ENCODE measurements around the gene MOB4. TPM values are rescaled to one million over a fixed set of nuclear protein-coding genes. Genes with fewer than 3 reads are reported as not detected.

MOB4 gene
- total RNA-seq, 1 donor from 2014 or later, result 41.4 TPM

DNA sequence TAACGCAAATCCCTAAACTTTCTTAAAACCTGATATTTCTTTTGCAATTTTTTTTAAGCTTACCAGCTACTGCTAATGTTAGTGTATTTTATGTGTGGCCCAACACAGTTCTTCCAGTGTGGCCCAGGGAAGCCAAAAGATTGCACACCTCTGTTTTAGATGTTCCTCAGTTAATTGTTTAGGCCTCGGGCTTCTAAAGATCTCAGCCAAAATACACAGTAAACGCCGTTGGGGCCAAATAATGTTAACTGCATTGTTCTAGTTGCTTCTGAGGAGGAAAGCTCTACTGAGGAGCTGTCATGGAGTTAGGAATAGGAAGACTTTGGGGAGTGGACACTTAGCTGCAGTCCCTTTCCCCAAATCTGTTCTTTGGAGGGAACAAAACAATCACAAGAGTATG is 13.7 kb upstream of the MOB4 start:
- TF ChIP-seq, protein P1, sequence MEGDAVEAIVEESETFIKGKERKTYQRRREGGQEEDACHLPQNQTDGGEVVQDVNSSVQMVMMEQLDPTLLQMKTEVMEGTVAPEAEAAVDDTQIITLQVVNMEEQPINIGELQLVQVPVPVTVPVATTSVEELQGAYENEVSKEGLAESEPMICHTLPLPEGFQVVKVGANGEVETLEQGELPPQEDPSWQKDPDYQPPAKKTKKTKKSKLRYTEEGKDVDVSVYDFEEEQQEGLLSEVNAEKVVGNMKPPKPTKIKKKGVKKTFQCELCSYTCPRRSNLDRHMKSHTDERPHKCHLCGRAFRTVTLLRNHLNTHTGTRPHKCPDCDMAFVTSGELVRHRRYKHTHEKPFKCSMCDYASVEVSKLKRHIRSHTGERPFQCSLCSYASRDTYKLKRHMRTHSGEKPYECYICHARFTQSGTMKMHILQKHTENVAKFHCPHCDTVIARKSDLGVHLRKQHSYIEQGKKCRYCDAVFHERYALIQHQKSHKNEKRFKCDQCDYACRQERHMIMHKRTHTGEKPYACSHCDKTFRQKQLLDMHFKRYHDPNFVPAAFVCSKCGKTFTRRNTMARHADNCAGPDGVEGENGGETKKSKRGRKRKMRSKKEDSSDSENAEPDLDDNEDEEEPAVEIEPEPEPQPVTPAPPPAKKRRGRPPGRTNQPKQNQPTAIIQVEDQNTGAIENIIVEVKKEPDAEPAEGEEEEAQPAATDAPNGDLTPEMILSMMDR (IDR thresholded peaks at IDR 0.05; ENCODE audit: unreplicated experiment), result no peak
- H3K27me3 Mint-ChIP-seq, result no peaks in the 10 kb centered on the region
- no peaks in the 10 kb centered on the region for H3K9me3 Mint-ChIP-seq (ENCODE audit: low read depth)
- peaks cover 16% of the 10 kb centered on the region for H3K36me3 Mint-ChIP-seq (ENCODE audit: insufficient read depth)
- H3K4me1 Mint-ChIP-seq (ENCODE audit: low read depth), result peaks cover 26% of the 10 kb centered on the region
- DNase-seq (ENCODE audit: low spot score, unreplicated experiment), result no peak
- H3K27ac Mint-ChIP-seq, result peak overlapping the region; percentile 63
- H3K4me3 Mint-ChIP-seq (ENCODE audit: low read depth), result peak overlapping the region; percentile 97

DNA sequence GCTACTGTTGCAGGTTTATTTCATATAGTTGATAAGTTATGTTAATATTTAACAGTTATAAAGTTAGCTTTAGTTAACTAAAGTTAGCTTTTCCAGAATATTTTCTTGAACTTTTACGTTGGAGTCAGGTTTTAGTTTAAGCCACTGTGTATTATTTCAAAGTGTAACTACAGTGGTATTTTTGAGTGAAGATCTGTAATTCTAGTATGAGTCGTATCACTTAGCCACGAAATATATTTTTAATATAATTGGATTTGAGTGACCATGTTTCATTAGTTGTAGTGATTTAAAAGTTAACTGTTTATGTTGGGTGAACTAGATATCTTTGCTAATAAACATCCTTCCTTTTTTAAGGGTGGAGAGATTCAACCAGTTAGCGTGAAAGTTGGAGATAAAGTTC is 13.2 kb upstream of the MOB4 start:
- TF ChIP-seq, protein P1 (IDR thresholded peaks at IDR 0.05; ENCODE audit: unreplicated experiment), result no peak
- H3K9me3 Mint-ChIP-seq (ENCODE audit: low read depth), result no peaks in the 10 kb centered on the region
- H3K27me3 Mint-ChIP-seq, result no peaks in the 10 kb centered on the region
- H3K4me3 Mint-ChIP-seq (ENCODE audit: low read depth), result peak overlapping the region; percentile 97
- peaks cover 21% of the 10 kb centered on the region for H3K4me1 Mint-ChIP-seq (ENCODE audit: low read depth)
- H3K36me3 Mint-ChIP-seq (ENCODE audit: insufficient read depth), result peaks cover 12% of the 10 kb centered on the region
- H3K27ac Mint-ChIP-seq, result no peak overlapping the region
- DNase-seq (ENCODE audit: low spot score, unreplicated experiment), result no peak

DNA sequence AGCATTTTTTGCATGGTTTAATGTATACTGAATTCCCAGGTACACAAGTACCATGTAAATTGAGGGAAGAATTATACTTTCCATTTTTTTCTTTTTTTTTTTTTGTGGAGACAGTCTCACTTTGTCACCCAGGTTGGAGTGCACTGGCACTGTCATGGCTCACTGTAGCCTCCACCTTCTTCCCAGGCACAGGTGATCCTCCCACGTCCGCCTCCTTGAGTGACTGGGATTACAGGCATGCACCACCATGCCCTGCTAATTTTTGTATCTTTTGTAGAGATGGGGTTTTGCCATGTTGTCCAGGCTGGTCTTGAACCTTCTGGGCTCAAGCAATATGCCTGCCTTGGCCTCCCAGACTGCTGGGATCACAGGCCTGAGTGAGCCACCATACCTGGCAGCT is 11.9 kb upstream of the MOB4 start:
- H3K4me3 Mint-ChIP-seq (ENCODE audit: low read depth), result no peak overlapping the region
- no peaks in the 10 kb centered on the region for H3K9me3 Mint-ChIP-seq (ENCODE audit: low read depth)
- TF ChIP-seq, protein P1 (IDR thresholded peaks at IDR 0.05; ENCODE audit: unreplicated experiment), result no peak
- no peaks in the 10 kb centered on the region for H3K27me3 Mint-ChIP-seq
- peaks cover 12% of the 10 kb centered on the region for H3K4me1 Mint-ChIP-seq (ENCODE audit: low read depth)
- H3K27ac Mint-ChIP-seq, result peak overlapping the region; percentile 84
- H3K36me3 Mint-ChIP-seq (ENCODE audit: insufficient read depth), result peaks cover 11% of the 10 kb centered on the region
- no peak for DNase-seq (ENCODE audit: low spot score, unreplicated experiment)

DNA sequence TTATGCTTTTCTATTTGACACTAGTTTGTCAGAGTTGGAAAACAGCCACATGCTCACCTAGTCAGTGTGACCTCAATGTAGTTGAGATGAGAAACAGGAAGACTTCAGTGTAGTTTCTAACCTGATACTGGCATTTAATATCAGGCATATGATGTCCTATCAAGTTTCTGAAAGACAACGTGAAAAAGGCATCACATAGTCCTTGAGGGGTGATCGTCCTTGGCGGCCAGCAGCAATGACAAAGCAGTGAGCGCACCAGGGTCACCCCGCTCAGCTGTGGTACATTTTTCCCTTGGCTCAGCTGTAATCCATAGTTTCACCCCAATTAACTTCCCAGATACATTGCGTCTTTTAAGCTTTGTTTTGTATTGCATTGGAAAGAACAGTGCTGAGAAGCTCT is 11.4 kb upstream of the MOB4 start:
- no peaks in the 10 kb centered on the region for H3K9me3 Mint-ChIP-seq (ENCODE audit: low read depth)
- H3K4me1 Mint-ChIP-seq (ENCODE audit: low read depth), result peaks cover 12% of the 10 kb centered on the region
- peaks cover 11% of the 10 kb centered on the region for H3K36me3 Mint-ChIP-seq (ENCODE audit: insufficient read depth)
- no peak for DNase-seq (ENCODE audit: low spot score, unreplicated experiment)
- no peak overlapping the region for H3K4me3 Mint-ChIP-seq (ENCODE audit: low read depth)
- TF ChIP-seq, protein P1 (IDR thresholded peaks at IDR 0.05; ENCODE audit: unreplicated experiment), result no peak
- H3K27me3 Mint-ChIP-seq, result no peaks in the 10 kb centered on the region
- peak overlapping the region; percentile 84 for H3K27ac Mint-ChIP-seq

DNA sequence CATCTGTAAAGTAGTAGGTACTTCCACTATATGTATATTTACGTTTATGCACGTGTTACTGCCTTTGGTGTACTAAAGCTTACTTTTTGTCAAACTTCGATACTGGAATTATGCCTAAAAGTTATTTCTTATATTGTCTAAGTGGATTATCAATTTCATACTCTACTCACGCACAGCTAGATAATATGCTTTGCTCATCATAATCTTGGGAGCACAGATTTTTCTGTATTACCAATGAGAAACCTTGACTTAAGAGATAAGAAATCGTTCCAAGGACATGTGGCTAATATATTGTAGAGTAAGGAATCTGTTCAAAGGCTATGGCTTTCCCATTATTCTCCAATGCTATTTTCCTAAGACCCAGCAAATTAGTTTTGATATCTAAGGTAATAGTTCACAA is 9.2 kb upstream of the MOB4 start:
- no peaks in the 10 kb centered on the region for H3K27me3 Mint-ChIP-seq

More for the DNA sequence above, 9.2 kb upstream of the MOB4 start:
- H3K4me3 Mint-ChIP-seq (ENCODE audit: low read depth), result no peak overlapping the region
- no peak for DNase-seq (ENCODE audit: low spot score, unreplicated experiment)
- H3K4me1 Mint-ChIP-seq (ENCODE audit: low read depth), result peaks cover 10% of the 10 kb centered on the region
- H3K27ac Mint-ChIP-seq, result no peak overlapping the region
- TF ChIP-seq, protein P1 (IDR thresholded peaks at IDR 0.05; ENCODE audit: unreplicated experiment), result no peak
- peaks cover 11% of the 10 kb centered on the region for H3K36me3 Mint-ChIP-seq (ENCODE audit: insufficient read depth)
- H3K9me3 Mint-ChIP-seq (ENCODE audit: low read depth), result no peaks in the 10 kb centered on the region

All from progenitor cell of endocrine pancreas (in vitro differentiated cells).